ENCODE results near the gene TNFAIP8L3. TPM values are rescaled to one million over a fixed set of nuclear protein-coding genes. Genes with fewer than 3 reads are reported as not detected.

The TNFAIP8L3 gene
- total and polyA plus RNA-seq, 10 donors = 6.5 to 35.8 (median 20.8) TPM

DNA sequence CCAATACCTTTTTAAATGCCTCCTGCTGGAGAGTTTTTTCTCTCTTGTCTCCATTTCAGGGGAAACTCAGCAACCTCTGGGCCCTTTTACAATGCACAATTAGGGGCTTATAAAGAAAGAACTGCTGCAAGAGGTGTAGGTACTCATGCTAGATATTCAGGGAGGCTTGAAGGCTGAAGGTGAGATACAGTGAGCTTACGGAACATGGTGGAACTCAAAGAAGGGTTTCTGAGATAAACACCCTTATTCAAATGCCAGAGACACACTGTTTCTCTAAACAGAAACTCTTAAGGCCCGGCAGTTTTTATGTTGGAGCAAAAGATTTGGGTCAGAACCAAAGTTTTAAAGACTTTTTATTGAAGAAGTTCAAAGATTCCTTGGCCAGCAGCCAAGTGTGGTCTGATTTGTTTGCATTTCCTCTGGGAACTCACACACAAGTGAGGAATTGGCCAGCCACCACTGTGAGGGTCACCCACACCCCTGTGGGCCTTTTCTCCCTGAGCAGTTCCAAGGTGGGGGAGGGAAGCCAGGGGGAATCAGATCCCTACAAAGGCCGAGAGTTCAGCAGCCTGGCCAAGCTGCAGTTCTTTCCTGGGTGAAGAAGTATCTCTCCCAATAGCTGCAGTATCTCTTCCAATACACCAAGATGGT, 47.8 kb downstream of the TNFAIP8L3 start:
- no peaks in the 10 kb centered on the region for H3K27me3 ChIP-seq (replicated peaks in 1 of 7)
- no peaks in the 10 kb centered on the region for H3K36me3 ChIP-seq
- intact Hi-C loops (cut with DNase I; ENCODE audit: low total_unique reads) = no loop called here
- H3K9me3 ChIP-seq = no peaks in the 10 kb centered on the region
- 47 to 87% (median 76%) methylated on average over 3 of the region's 3 CpGs for WGBS, 5 donors
- H3K4me3 ChIP-seq = no peak overlapping the region
- H3K4me1 ChIP-seq = peaks cover 0 to 40% (median 17%) of the 10 kb centered on the region in 6 donors
- H3K27ac ChIP-seq = peak overlapping the region in 1 of 8 donors; percentile 10
- TF ChIP-seq POLR2AphosphoS5 (IDR thresholded peaks at IDR 0.05) (no peak), POLR2A (IDR thresholded peaks at IDR 0.05) (no peak)
- TF ChIP-seq, protein P1, sequence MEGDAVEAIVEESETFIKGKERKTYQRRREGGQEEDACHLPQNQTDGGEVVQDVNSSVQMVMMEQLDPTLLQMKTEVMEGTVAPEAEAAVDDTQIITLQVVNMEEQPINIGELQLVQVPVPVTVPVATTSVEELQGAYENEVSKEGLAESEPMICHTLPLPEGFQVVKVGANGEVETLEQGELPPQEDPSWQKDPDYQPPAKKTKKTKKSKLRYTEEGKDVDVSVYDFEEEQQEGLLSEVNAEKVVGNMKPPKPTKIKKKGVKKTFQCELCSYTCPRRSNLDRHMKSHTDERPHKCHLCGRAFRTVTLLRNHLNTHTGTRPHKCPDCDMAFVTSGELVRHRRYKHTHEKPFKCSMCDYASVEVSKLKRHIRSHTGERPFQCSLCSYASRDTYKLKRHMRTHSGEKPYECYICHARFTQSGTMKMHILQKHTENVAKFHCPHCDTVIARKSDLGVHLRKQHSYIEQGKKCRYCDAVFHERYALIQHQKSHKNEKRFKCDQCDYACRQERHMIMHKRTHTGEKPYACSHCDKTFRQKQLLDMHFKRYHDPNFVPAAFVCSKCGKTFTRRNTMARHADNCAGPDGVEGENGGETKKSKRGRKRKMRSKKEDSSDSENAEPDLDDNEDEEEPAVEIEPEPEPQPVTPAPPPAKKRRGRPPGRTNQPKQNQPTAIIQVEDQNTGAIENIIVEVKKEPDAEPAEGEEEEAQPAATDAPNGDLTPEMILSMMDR (IDR thresholded peaks at IDR 0.05 in 8 of 11, conservative IDR thresholded peaks at IDR 0.05 in 3 of 11) = no peak
- no peak for DNase-seq

- H3K36me3 ChIP-seq = no peaks in the 10 kb centered on the region
- H3K4me3 ChIP-seq = no peak overlapping the region
- H3K9me3 ChIP-seq = no peaks in the 10 kb centered on the region
- DNase-seq = no peak
- no peak for TF ChIP-seq POLR2AphosphoS5 (IDR thresholded peaks at IDR 0.05)
- TF ChIP-seq, protein P1 (IDR thresholded peaks at IDR 0.05 in 8 of 11, conservative IDR thresholded peaks at IDR 0.05 in 3 of 11) = no peak
- no peak for TF ChIP-seq POLR2A (IDR thresholded peaks at IDR 0.05)
- H3K4me1 ChIP-seq = peaks cover 0 to 32% (median 13%) of the 10 kb centered on the region in 6 donors
- H3K27ac ChIP-seq = no peak overlapping the region
- WGBS, 5 donors = 77 to 95% (median 93%) methylated on average over 2 of the region's 2 CpGs
- intact Hi-C loops (cut with DNase I; ENCODE audit: low total_unique reads) = no loop called here
- H3K27me3 ChIP-seq (replicated peaks in 1 of 7) = no peaks in the 10 kb centered on the region
Observed at GRCh38 chr15:51046016-51046415, 48.7 kb downstream of the TNFAIP8L3 start.

GRCh38 chr15:51044037-51044727, 50.5 kb downstream of the TNFAIP8L3 start:
- TF ChIP-seq POLR2AphosphoS5 (IDR thresholded peaks at IDR 0.05) = no peak
- TF ChIP-seq, protein P1 (IDR thresholded peaks at IDR 0.05 in 8 of 11, conservative IDR thresholded peaks at IDR 0.05 in 3 of 11) = no peak
- TF ChIP-seq POLR2A (IDR thresholded peaks at IDR 0.05) = no peak

GRCh38 chr15:51038974-51039319, 55.8 kb downstream of the TNFAIP8L3 start:
- DNase-seq = no peak
- Histone ChIP-seq H3K36me3 (no peaks in the 10 kb centered on the region), H3K4me1 (no peaks in the 10 kb centered on the region), H3K4me3 (no peak overlapping the region), H3K9me3 (no peaks in the 10 kb centered on the region), H3K27me3 (replicated peaks in 1 of 7) (no peaks in the 10 kb centered on the region), H3K27ac (no peak overlapping the region)
- TF ChIP-seq, protein P1 (IDR thresholded peaks at IDR 0.05 in 8 of 11, conservative IDR thresholded peaks at IDR 0.05 in 3 of 11) = no peak
- no peak for TF ChIP-seq POLR2AphosphoS5 (IDR thresholded peaks at IDR 0.05)
- TF ChIP-seq POLR2A (IDR thresholded peaks at IDR 0.05) = no peak
- intact Hi-C loops (cut with DNase I; ENCODE audit: low total_unique reads) = no loop called here
- 90 to 100% (median 100%) methylated on average over 2 of the region's 2 CpGs for WGBS, 5 donors

More at GRCh38 chr15:51044037-51044727, 50.5 kb downstream of the TNFAIP8L3 start:
- intact Hi-C loops (cut with DNase I; ENCODE audit: low total_unique reads) = no loop called here
- Histone ChIP-seq H3K4me3 (no peak overlapping the region), H3K27me3 (replicated peaks in 1 of 7) (no peaks in the 10 kb centered on the region), H3K27ac (no peak overlapping the region), H3K4me1 (peaks cover 0 to 27% (median 11%) of the 10 kb centered on the region in 6 donors), H3K9me3 (no peaks in the 10 kb centered on the region), H3K36me3 (no peaks in the 10 kb centered on the region)
- no peak for DNase-seq
- WGBS, 5 donors = 59 to 81% (median 74%) methylated on average over 4 of the region's 4 CpGs
